Measurements from ENCODE around the gene GSG1. TPM values are rescaled to one million over a fixed set of nuclear protein-coding genes. Genes with fewer than 3 reads are reported as not detected.

Gene GSG1
- total and polyA plus RNA-seq, 7 donors, result not detected

- Histone ChIP-seq H3K9me3 (no peaks in the 10 kb centered on the region), H3K36me3 (no peaks in the 10 kb centered on the region), H3K4me1 (peaks cover 0 to 45% (median 29%) of the 10 kb centered on the region in 4 donors), H3K4me3 (peak overlapping the region in 3 of 4 donors; percentile 50 to 59 (median 57)), H3K27ac (peak overlapping the region; percentile 78 to 93 (median 80)), H3K27me3 (no peaks in the 10 kb centered on the region)
- intact Hi-C loops (cut with DNase I), result loop anchor here (5.0 kb wide), 1 partner anchor 97 kb away; the partner anchor contains the start of gene EMP1
- DNase-seq, result no peak
- WGBS, 2 donors, result 13 to 16% methylated on average over 6 of the region's 6 CpGs
- TF ChIP-seq CTCF (IDR thresholded peaks at IDR 0.05) (no peak), POLR2A (IDR thresholded peaks at IDR 0.05) (no peak), POLR2AphosphoS5 (IDR thresholded peaks at IDR 0.05) (no peak), EP300 (IDR thresholded peaks at IDR 0.05) (no peak)
These were observed 2.9 kb downstream of the GSG1 start for GRCh38 chr12:13100605-13100881.

GRCh38 chr12:13099844-13100604, 3.4 kb downstream of the GSG1 start:
- Histone ChIP-seq H3K36me3 (no peaks in the 10 kb centered on the region), H3K27ac (peak overlapping the region; percentile 78 to 93 (median 80)), H3K27me3 (no peaks in the 10 kb centered on the region), H3K4me3 (no peak overlapping the region), H3K4me1 (peaks cover 0 to 45% (median 29%) of the 10 kb centered on the region in 4 donors), H3K9me3 (no peaks in the 10 kb centered on the region)
- 82% methylated on average over 10 of the region's 10 CpGs for WGBS, 2 donors
- TF ChIP-seq POLR2A (IDR thresholded peaks at IDR 0.05) (no peak), EP300 (IDR thresholded peaks at IDR 0.05) (no peak), CTCF (IDR thresholded peaks at IDR 0.05) (no peak), POLR2AphosphoS5 (IDR thresholded peaks at IDR 0.05) (no peak)
- intact Hi-C loops (cut with DNase I), result loop anchor here (5.0 kb wide), 3 partner anchors 58 to 112 kb away; partner anchors contain the start of genes EMP1 and FAM234B
- DNase-seq, result no peak

GRCh38 chr12:13099066-13099843, 4.2 kb downstream of the GSG1 start:
- WGBS, 2 donors, result 53 to 54% methylated on average over 8 of the region's 8 CpGs
- Histone ChIP-seq H3K4me1 (peaks cover 0 to 49% (median 30%) of the 10 kb centered on the region in 4 donors), H3K4me3 (no peak overlapping the region), H3K27me3 (no peaks in the 10 kb centered on the region), H3K9me3 (no peaks in the 10 kb centered on the region), H3K36me3 (no peaks in the 10 kb centered on the region), H3K27ac (peak overlapping the region; percentile 68 to 93 (median 80))
- TF ChIP-seq EP300 (IDR thresholded peaks at IDR 0.05), result no peak
- TF ChIP-seq POLR2AphosphoS5 (IDR thresholded peaks at IDR 0.05), result peak in 1 of 4 donors; percentile 17
- intact Hi-C loops (cut with DNase I), result loop anchor here (5.0 kb wide), 2 partner anchors 57 to 113 kb away; partner anchors contain the start of gene FAM234B
- DNase-seq, result no peak

GRCh38 chr12:13097491-13098011, 5.9 kb downstream of the GSG1 start:
- H3K36me3 ChIP-seq, result no peaks in the 10 kb centered on the region
- H3K27ac ChIP-seq, result peak overlapping the region; percentile 68 to 93 (median 80)
- H3K4me3 ChIP-seq, result peak overlapping the region in 3 of 4 donors; percentile 11 to 22 (median 17)
- H3K27me3 ChIP-seq, result no peaks in the 10 kb centered on the region
- intact Hi-C loops (cut with DNase I), result loop anchor here (5.0 kb wide), 2 partner anchors 55 to 115 kb away; partner anchors contain the start of gene FAM234B
- H3K4me1 ChIP-seq, result peaks cover 0 to 59% (median 35%) of the 10 kb centered on the region in 4 donors
- TF ChIP-seq POLR2AphosphoS5 (IDR thresholded peaks at IDR 0.05) (no peak), POLR2A (IDR thresholded peaks at IDR 0.05) (no peak), CTCF (IDR thresholded peaks at IDR 0.05) (no peak), EP300 (IDR thresholded peaks at IDR 0.05) (no peak)
- no peaks in the 10 kb centered on the region for H3K9me3 ChIP-seq
- DNase-seq, result no peak
- WGBS, 2 donors, result 22 to 43% methylated on average over 9 of the region's 9 CpGs

Data from sigmoid colon (tissue), 7 donors.